ENCODE data around the gene CST3. TPM values are rescaled to one million over a fixed set of nuclear protein-coding genes. Genes with fewer than 3 reads are reported as not detected.

Gene CST3
- polyA plus RNA-seq, 2 of the 4 experiments (the other 2 are of a cell fraction), result 136 to 238 TPM

GRCh38 chr20:23680146-23680545 lies 42.4 kb upstream of the CST3 start:
- Histone ChIP-seq H3K4me1 (no peaks in the 10 kb centered on the region), H3K4me3 (no peak overlapping the region), H3K4me2 (no peak overlapping the region), H3K27ac (no peak overlapping the region), H3K9me3 (no peaks in the 10 kb centered on the region)
- POLR2A ChIA-PET, result no interaction called here
- no peak for FAIRE-seq
- CTCF ChIA-PET, result no interaction called here
- no peak for ATAC-seq
- TF ChIP-seq RAD21 (conservative IDR thresholded peaks at IDR 0.05 in 1 of 2, IDR thresholded peaks at IDR 0.05 in 1 of 2) (no peak), HOXB5 (CRISPR knock-in tag; IDR thresholded peaks at IDR 0.05) (no peak), HEYL (CRISPR knock-in tag; IDR thresholded peaks at IDR 0.05) (no peak)
- no peak for DNase-seq (ENCODE audit: low read depth in 1 of 2, low spot score in 1 of 2)

- H3K27ac ChIP-seq, result no peak overlapping the region
- 62% methylated on average over 7 of the region's 7 CpGs for WGBS (ENCODE audit: missing lambda C conversion rate)
- ChIA-PET POLR2A (no interaction called here), CTCF (interaction anchor here (0.9 kb wide), 1 partner anchor 11 kb away, joined by 4 read pairs; no protein-coding TSS in a partner anchor)
- H3K4me2 ChIP-seq, result no peak overlapping the region
- DNase-seq (ENCODE audit: low read depth in 1 of 2, low spot score in 1 of 2), result no peak
- no peak overlapping the region for H3K4me3 ChIP-seq
- H3K4me1 ChIP-seq, result no peaks in the 10 kb centered on the region
- TF ChIP-seq GATA3 (IDR thresholded peaks at IDR 0.05; ENCODE audit: borderline replicate concordance), result no peak
- TF ChIP-seq ZSCAN20 (CRISPR knock-in tag; IDR thresholded peaks at IDR 0.05), result no peak
- TF ChIP-seq EHF (CRISPR knock-in tag; IDR thresholded peaks at IDR 0.05), result no peak
- no peak for TF ChIP-seq HDAC2 (IDR thresholded peaks at IDR 0.05)
- TF ChIP-seq FOXS1 (CRISPR knock-in tag; IDR thresholded peaks at IDR 0.05), result no peak
- TF ChIP-seq USF2 (IDR thresholded peaks at IDR 0.05), result no peak
- no peak for TF ChIP-seq CTCF (IDR thresholded peaks at IDR 0.05)
- TF ChIP-seq HOXB5 (CRISPR knock-in tag; IDR thresholded peaks at IDR 0.05), result no peak
- TF ChIP-seq RFX5 (IDR thresholded peaks at IDR 0.05), result no peak
- FAIRE-seq, result peak; percentile 91
- ATAC-seq, result no peak
- H3K9me3 ChIP-seq, result no peaks in the 10 kb centered on the region
Observed at GRCh38 chr20:23679133-23680092, 41.7 kb upstream of the CST3 start.

- 8% methylated on average over 1 of the region's 1 CpG for WGBS (ENCODE audit: missing lambda C conversion rate)
- CTCF ChIA-PET, result interaction anchor here (1.3 kb wide), 1 partner anchor 231 kb away, joined by 3 read pairs; no protein-coding TSS in a partner anchor
Observed at GRCh38 chr20:23673209-23673608, 35.5 kb upstream of the CST3 start.

GRCh38 chr20:23672158-23672557 lies 34.4 kb upstream of the CST3 start:
- Histone ChIP-seq H3K4me1 (no peaks in the 10 kb centered on the region), H3K4me2 (no peak overlapping the region), H3K9me3 (no peaks in the 10 kb centered on the region), H3K4me3 (no peak overlapping the region), H3K27ac (no peak overlapping the region)
- ChIA-PET CTCF (no interaction called here), POLR2A (no interaction called here)
- DNase-seq (ENCODE audit: low read depth in 1 of 2, low spot score in 1 of 2), result no peak
- FAIRE-seq, result no peak
- ATAC-seq, result no peak
- WGBS (ENCODE audit: missing lambda C conversion rate), result 63% methylated on average over 1 of the region's 1 CpG
- no peak for TF ChIP-seq CTCF (IDR thresholded peaks at IDR 0.05)

More at GRCh38 chr20:23673209-23673608, 35.5 kb upstream of the CST3 start:
- ATAC-seq, result no peak
- TF ChIP-seq KDM5A (IDR thresholded peaks at IDR 0.05), result no peak
- TF ChIP-seq GATA3 (IDR thresholded peaks at IDR 0.05; ENCODE audit: borderline replicate concordance), result no peak
- TF ChIP-seq CHD4 (IDR thresholded peaks at IDR 0.05; ENCODE audit: borderline replicate concordance), result no peak
- TF ChIP-seq CBX8 (IDR thresholded peaks at IDR 0.05), result no peak
- Histone ChIP-seq H3K4me3 (no peak overlapping the region), H3K4me2 (no peak overlapping the region), H3K27ac (no peak overlapping the region), H3K4me1 (no peaks in the 10 kb centered on the region), H3K9me3 (no peaks in the 10 kb centered on the region)
- no peak for FAIRE-seq
- POLR2A ChIA-PET, result no interaction called here
- no peak for DNase-seq (ENCODE audit: low read depth in 1 of 2, low spot score in 1 of 2)
